OCI-LY7 (cell line): ENCODE data around the gene CLEC16A.

ENCODE experiments used
- EZH2phosphoT487 ChIP-seq: fragments of 200-600 bp; sonication (generic); IDR thresholded peaks from 2 replicates; pipeline ENCODE4 v1.6.1; 2018; ENCODE audit warnings: low read depth, borderline replicate concordance, mild to moderate bottlenecking, mixed run types, antibody characterized with exemption, low read length, moderate library complexity, mixed read lengths
- TF ChIP-seq, protein P1 (sequence below): fragments of 200-600 bp; sonication (generic); conservative IDR thresholded peaks from 2 replicates; pipeline ENCODE4 v1.5.1; 2014; ENCODE audit warnings: mild to moderate bottlenecking, antibody characterized with exemption, low read length, moderate library complexity, mixed read lengths

DNA sequence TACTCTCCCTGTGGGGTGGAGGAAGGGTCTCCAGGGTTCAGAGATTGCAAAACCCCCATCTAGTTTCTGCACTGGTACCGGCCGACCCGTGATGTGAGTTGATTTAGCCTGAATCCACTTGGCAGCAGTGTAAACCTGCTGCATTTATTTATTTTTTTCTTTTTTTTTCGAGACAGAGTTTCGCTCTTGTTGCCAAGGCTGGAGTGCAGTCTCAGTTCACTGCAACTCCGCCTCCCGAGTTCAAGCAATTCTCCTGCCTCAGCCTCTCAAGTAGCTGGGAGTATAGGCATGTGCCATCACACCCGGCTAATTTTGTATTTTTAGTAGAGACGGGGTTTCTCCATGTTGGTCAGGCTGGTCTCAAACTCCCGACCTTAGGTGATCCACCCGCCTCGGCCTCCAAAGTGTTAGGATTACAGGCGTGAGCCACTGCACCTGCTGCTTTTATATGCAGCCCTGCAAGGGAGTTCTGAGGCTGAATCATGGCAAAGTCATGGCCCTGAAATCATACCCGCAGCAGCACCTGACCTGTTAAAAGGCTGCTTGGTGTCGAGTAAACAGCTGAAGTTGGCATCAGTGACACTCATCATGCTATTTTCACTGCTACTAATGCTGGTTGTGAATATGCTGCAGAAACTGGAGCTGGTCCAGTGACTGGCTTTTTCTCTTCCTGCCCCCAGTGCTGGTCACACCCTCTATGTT is 23.5 kb upstream of the CLEC16A start:
- TF ChIP-seq, protein P1, sequence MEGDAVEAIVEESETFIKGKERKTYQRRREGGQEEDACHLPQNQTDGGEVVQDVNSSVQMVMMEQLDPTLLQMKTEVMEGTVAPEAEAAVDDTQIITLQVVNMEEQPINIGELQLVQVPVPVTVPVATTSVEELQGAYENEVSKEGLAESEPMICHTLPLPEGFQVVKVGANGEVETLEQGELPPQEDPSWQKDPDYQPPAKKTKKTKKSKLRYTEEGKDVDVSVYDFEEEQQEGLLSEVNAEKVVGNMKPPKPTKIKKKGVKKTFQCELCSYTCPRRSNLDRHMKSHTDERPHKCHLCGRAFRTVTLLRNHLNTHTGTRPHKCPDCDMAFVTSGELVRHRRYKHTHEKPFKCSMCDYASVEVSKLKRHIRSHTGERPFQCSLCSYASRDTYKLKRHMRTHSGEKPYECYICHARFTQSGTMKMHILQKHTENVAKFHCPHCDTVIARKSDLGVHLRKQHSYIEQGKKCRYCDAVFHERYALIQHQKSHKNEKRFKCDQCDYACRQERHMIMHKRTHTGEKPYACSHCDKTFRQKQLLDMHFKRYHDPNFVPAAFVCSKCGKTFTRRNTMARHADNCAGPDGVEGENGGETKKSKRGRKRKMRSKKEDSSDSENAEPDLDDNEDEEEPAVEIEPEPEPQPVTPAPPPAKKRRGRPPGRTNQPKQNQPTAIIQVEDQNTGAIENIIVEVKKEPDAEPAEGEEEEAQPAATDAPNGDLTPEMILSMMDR: no peak
- no peak for TF ChIP-seq EZH2phosphoT487
